Measurements from ENCODE around the gene FOXO3. TPM values are rescaled to one million over a fixed set of nuclear protein-coding genes. Genes with fewer than 3 reads are reported as not detected.

Gene FOXO3
- total RNA-seq, 1 experiment from 2014 or later, result 43.8 TPM

- ATAC-seq (no peak), DNase-seq (ENCODE audit: low read depth, low spot score) (no peak)
- ChIA-PET POLR2A (no interaction called here), CTCF (no interaction called here)
- Histone ChIP-seq H3K4me3 (ENCODE audit: low read depth in 2 of 2, low read length in 2 of 2) (no peak overlapping the region), H3K27ac (ENCODE audit: low read length) (peak overlapping the region; percentile 12; the same call in 1 of the 2 replicates), H3K27me3 (ENCODE audit: control insufficient read depth, insufficient read depth, low read length) (no peaks in the 10 kb centered on the region), H3K4me1 (ENCODE audit: control insufficient read depth, insufficient read depth, low read length) (peaks cover 43% of the 10 kb centered on the region), H3K9me3 (ENCODE audit: control insufficient read depth, insufficient read depth, low read depth, low read length) (no peaks in the 10 kb centered on the region), H3K36me3 (ENCODE audit: control insufficient read depth, insufficient read depth, low read length) (no peaks in the 10 kb centered on the region)
- in situ Hi-C loops (cut with HindIII; ENCODE audit: low pct_unique_long_range_greater_than_20kb, low sequenced_read_pairs), result no loop called here
- BruUV-seq (replicated peaks), result no TSS peak
- intact Hi-C loops (cut with micrococcal nuclease; ENCODE audit: unreplicated experiment), result no loop called here
- TF ChIP-seq POLR2AphosphoS5 (IDR thresholded peaks at IDR 0.05; ENCODE audit: low read depth, low read length) (no peak), SIN3A (IDR thresholded peaks at IDR 0.05; ENCODE audit: borderline replicate concordance, insufficient read depth, low read depth, low read length) (no peak), TCF7L2 (IDR thresholded peaks at IDR 0.05; ENCODE audit: low read depth, low read length) (no peak)
Measured at GRCh38 chr6:108675226-108676200, 114.8 kb downstream of the FOXO3 start.

DNA sequence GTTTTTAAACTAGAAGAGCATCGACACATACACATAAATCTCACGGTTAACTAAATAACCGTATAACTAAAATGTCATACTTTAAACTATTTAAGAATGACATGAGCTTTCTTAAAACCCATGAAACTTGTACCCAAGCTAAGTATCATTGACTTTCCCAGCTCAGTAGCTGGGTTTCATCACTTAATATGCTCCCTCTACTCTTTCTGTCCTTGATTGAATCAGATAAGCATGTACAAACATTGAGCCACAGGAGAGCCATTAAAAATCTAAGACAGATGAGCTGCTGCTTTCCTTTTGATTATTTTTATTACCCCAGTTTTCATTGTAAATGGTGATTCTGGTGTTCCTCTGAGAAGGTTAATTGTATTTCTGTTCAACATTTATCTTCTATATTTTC lies 115.8 kb downstream of the FOXO3 start:
- in situ Hi-C loops (cut with HindIII; ENCODE audit: low pct_unique_long_range_greater_than_20kb, low sequenced_read_pairs), result no loop called here
- Histone ChIP-seq H3K9me3 (ENCODE audit: control insufficient read depth, insufficient read depth, low read depth, low read length) (no peaks in the 10 kb centered on the region), H3K27me3 (ENCODE audit: control insufficient read depth, insufficient read depth, low read length) (no peaks in the 10 kb centered on the region), H3K27ac (ENCODE audit: low read length) (0 out of 2 replicates have a peak overlapping the region, but pooled peaks have one; percentile 10), H3K36me3 (ENCODE audit: control insufficient read depth, insufficient read depth, low read length) (no peaks in the 10 kb centered on the region), H3K4me3 (ENCODE audit: low read depth in 2 of 2, low read length in 2 of 2) (no peak overlapping the region), H3K4me1 (ENCODE audit: control insufficient read depth, insufficient read depth, low read length) (peaks cover 43% of the 10 kb centered on the region)
- ATAC-seq, result no peak
- ChIA-PET CTCF (interaction anchor here (0.9 kb wide), 1 partner anchor 118 kb away, joined by 3 read pairs; no protein-coding TSS in a partner anchor), POLR2A (no interaction called here)
- BruUV-seq (replicated peaks), result no TSS peak
- DNase-seq (ENCODE audit: low read depth, low spot score), result no peak
- no peak for TF ChIP-seq POLR2AphosphoS5 (IDR thresholded peaks at IDR 0.05; ENCODE audit: low read depth, low read length)
- TF ChIP-seq TCF7L2 (IDR thresholded peaks at IDR 0.05; ENCODE audit: low read depth, low read length), result peak; percentile 64; the same call in 1 of the 2 replicates
- intact Hi-C loops (cut with micrococcal nuclease; ENCODE audit: unreplicated experiment), result no loop called here

DNA sequence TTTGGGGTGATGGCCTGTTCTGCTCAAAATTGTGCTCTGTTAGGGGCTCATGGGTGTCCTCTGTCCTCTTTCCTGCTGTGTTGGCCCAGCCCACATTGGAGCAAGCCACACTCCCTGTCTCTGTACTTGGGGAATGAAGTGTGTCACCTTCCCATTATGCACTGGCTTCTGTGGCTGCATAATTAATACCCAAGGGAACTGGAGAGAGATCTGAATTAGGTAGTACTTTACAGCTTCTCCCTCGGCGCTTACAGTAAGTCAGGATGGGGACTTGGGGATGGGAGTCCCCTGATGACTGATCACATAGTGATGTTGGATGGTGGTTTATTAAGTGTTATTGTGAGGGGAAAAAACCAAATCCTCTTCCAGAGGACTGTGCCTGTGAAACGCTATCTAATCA lies 116.6 kb downstream of the FOXO3 start:
- CTCF ChIA-PET, result interaction anchor here (0.9 kb wide), 1 partner anchor 119 kb away, joined by 3 read pairs; no protein-coding TSS in a partner anchor
- peak; percentile 13 for ATAC-seq
- Histone ChIP-seq H3K4me3 (ENCODE audit: low read depth in 2 of 2, low read length in 2 of 2) (no peak overlapping the region), H3K36me3 (ENCODE audit: control insufficient read depth, insufficient read depth, low read length) (no peaks in the 10 kb centered on the region), H3K27me3 (ENCODE audit: control insufficient read depth, insufficient read depth, low read length) (no peaks in the 10 kb centered on the region), H3K4me1 (ENCODE audit: control insufficient read depth, insufficient read depth, low read length) (peaks cover 43% of the 10 kb centered on the region), H3K27ac (ENCODE audit: low read length) (peak overlapping the region; percentile 68), H3K9me3 (ENCODE audit: control insufficient read depth, insufficient read depth, low read depth, low read length) (no peaks in the 10 kb centered on the region)
- TF ChIP-seq SIN3A (IDR thresholded peaks at IDR 0.05; ENCODE audit: borderline replicate concordance, insufficient read depth, low read depth, low read length) (no peak), POLR2AphosphoS5 (IDR thresholded peaks at IDR 0.05; ENCODE audit: low read depth, low read length) (no peak), TCF7L2 (IDR thresholded peaks at IDR 0.05; ENCODE audit: low read depth, low read length) (no peak)
- TF ChIP-seq, protein P1, sequence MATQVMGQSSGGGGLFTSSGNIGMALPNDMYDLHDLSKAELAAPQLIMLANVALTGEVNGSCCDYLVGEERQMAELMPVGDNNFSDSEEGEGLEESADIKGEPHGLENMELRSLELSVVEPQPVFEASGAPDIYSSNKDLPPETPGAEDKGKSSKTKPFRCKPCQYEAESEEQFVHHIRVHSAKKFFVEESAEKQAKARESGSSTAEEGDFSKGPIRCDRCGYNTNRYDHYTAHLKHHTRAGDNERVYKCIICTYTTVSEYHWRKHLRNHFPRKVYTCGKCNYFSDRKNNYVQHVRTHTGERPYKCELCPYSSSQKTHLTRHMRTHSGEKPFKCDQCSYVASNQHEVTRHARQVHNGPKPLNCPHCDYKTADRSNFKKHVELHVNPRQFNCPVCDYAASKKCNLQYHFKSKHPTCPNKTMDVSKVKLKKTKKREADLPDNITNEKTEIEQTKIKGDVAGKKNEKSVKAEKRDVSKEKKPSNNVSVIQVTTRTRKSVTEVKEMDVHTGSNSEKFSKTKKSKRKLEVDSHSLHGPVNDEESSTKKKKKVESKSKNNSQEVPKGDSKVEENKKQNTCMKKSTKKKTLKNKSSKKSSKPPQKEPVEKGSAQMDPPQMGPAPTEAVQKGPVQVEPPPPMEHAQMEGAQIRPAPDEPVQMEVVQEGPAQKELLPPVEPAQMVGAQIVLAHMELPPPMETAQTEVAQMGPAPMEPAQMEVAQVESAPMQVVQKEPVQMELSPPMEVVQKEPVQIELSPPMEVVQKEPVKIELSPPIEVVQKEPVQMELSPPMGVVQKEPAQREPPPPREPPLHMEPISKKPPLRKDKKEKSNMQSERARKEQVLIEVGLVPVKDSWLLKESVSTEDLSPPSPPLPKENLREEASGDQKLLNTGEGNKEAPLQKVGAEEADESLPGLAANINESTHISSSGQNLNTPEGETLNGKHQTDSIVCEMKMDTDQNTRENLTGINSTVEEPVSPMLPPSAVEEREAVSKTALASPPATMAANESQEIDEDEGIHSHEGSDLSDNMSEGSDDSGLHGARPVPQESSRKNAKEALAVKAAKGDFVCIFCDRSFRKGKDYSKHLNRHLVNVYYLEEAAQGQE (IDR thresholded peaks at IDR 0.05; ENCODE audit: insufficient read depth in 1 of 2, low read depth in 2 of 2, low read length in 1 of 2), result no peak
- TF ChIP-seq, protein P2, sequence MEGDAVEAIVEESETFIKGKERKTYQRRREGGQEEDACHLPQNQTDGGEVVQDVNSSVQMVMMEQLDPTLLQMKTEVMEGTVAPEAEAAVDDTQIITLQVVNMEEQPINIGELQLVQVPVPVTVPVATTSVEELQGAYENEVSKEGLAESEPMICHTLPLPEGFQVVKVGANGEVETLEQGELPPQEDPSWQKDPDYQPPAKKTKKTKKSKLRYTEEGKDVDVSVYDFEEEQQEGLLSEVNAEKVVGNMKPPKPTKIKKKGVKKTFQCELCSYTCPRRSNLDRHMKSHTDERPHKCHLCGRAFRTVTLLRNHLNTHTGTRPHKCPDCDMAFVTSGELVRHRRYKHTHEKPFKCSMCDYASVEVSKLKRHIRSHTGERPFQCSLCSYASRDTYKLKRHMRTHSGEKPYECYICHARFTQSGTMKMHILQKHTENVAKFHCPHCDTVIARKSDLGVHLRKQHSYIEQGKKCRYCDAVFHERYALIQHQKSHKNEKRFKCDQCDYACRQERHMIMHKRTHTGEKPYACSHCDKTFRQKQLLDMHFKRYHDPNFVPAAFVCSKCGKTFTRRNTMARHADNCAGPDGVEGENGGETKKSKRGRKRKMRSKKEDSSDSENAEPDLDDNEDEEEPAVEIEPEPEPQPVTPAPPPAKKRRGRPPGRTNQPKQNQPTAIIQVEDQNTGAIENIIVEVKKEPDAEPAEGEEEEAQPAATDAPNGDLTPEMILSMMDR (IDR thresholded peaks at IDR 0.05), result no peak
- intact Hi-C loops (cut with micrococcal nuclease; ENCODE audit: unreplicated experiment), result no loop called here
- no peak for DNase-seq (ENCODE audit: low read depth, low spot score)
- POLR2A ChIA-PET, result no interaction called here
- BruUV-seq (replicated peaks), result no TSS peak
- in situ Hi-C loops (cut with HindIII; ENCODE audit: low pct_unique_long_range_greater_than_20kb, low sequenced_read_pairs), result no loop called here
